Measurements from ENCODE around the gene KIF15.
A peak's percentile ranks its signal among the peaks of the same experiment; 100 is the strongest.

DNA sequence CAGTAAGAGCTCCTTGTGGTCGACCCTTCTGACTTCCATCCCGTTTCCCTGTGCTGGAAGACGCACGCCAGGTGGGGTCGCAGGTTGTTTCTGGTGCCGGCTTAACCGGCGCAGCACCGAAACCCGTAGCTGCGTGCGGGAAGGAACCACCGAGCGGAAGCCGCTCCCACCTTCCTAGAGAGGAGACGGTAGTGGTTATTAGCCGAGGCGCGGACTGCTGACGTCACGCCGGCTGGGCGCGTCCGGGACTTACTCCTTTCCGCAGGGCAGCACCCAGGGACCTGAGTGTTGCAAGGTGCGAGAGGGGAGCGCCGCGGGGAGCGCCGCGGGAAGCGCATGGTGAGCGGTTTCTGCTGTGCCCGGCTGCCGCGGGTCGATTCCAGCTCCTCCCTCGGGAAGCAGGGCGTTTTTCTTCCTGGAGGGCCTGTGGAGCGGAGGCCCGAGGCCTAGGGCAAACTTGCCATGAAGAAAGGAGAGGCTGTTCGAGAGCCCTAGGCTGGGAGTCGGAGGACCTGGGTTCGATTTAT is 32.1 kb upstream of the KIF15 start, which contains the start of gene ZNF501:
- peak in 1 of 12 donors; percentile 25 for TF ChIP-seq CTCF (IDR thresholded peaks at IDR 0.05)
- peak in 1 of 2 donors; percentile 53 for TF ChIP-seq POLR2A (IDR thresholded peaks at IDR 0.05)

All from heart left ventricle (tissue), 13 donors.